GM13977 (cell line): ENCODE results near the gene PARP15.

Experiments
- DNase-seq: peaks from one replicate; pipeline ENCODE4 v3.0.0; 2012; ENCODE audit warnings: low spot score
- in situ Hi-C: fragments of 300-500 bp; cut with MboI; formaldehyde crosslinking; loops from one replicate; pipeline ENCODE4 v1.12.0; 2022; ENCODE audit warnings: low sequenced_read_pairs, low pct_unique_long_range_greater_than_20kb, mixed read lengths, inconsistent platforms; ENCODE audit not compliant: unreplicated experiment
- TF ChIP-seq, protein P1 (sequence below): IDR thresholded peaks from 2 replicates; pipeline ENCODE4 v1.5.1; 2012; ENCODE audit warnings: mild to moderate bottlenecking, control low read depth; ENCODE audit not compliant: insufficient read depth; ENCODE audit errors: extremely low read depth, missing control alignments

The PARP15 gene

DNA sequence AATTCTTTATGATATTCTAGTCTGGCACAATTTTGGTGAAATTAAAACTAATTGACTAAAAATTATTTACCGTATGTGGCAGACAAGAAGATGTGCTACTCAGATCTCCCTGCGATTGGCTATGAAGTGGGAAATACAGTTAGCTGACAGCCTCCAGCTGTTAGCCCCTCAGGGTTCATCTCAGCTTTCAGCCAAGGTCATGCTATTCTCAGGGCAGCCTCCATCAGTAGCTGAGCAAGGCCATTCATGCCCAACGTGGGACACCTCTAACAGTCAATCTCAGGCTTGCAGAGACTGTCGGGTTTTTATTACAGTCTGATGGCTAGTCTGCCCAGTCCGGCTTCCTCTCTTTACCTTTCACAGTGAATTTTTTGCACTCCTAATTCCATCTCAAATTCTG is 20.1 kb upstream of the PARP15 start:
- in situ Hi-C loops, result loop anchor here (5.0 to 25.0 kb wide), 2 partner anchors 120 to 480 kb away; partner anchors contain the start of gene SEMA5B
- TF ChIP-seq, protein P1, sequence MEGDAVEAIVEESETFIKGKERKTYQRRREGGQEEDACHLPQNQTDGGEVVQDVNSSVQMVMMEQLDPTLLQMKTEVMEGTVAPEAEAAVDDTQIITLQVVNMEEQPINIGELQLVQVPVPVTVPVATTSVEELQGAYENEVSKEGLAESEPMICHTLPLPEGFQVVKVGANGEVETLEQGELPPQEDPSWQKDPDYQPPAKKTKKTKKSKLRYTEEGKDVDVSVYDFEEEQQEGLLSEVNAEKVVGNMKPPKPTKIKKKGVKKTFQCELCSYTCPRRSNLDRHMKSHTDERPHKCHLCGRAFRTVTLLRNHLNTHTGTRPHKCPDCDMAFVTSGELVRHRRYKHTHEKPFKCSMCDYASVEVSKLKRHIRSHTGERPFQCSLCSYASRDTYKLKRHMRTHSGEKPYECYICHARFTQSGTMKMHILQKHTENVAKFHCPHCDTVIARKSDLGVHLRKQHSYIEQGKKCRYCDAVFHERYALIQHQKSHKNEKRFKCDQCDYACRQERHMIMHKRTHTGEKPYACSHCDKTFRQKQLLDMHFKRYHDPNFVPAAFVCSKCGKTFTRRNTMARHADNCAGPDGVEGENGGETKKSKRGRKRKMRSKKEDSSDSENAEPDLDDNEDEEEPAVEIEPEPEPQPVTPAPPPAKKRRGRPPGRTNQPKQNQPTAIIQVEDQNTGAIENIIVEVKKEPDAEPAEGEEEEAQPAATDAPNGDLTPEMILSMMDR, result no peak
- DNase-seq, result no peak

DNA sequence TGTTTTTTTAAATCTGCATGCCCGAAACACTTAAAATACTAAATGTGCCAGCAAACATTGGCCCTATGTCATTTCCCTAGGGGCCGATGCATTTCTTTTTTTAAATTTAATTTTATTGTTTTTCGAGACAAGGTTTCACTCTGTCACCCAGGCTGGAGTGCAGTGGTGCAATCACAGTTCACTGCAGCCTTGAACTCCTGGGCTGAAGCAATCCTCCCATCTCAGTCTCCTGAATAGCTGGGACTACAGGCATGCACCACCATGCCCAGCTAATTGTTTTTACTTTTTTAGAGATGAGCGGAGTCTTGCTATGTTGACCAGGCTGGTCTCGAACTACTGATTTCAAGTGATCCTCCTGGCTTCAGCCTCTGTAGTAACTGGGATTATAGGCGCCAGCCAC is 18.8 kb upstream of the PARP15 start:
- TF ChIP-seq, protein P1, result no peak
- DNase-seq, result no peak
- in situ Hi-C loops, result loop anchor here (5.0 to 25.0 kb wide), 2 partner anchors 119 to 479 kb away; partner anchors contain the start of gene SEMA5B

DNA sequence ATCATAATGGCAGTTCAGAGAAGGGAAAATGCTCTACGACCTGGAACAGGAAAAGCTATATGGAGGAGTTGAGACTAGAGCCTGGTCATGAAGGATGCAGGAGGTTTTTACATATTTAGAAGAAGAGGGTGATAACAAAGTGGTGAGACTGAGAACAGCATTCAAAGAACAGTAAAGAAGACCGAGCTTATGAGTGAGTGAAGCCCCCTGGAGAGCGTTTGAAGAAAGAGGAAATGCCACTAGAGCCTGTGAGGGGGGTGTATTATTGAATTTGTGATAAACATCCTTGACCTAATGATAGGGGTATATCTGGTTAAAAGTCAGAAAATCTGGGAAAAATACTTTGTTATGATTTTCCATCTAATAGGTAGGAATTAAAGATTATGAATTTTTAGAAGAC is 17.5 kb upstream of the PARP15 start:
- in situ Hi-C loops, result loop anchor here (5.0 to 25.0 kb wide), 2 partner anchors 117 to 477 kb away; partner anchors contain the start of gene SEMA5B
- TF ChIP-seq, protein P1, result no peak
- no peak for DNase-seq

DNA sequence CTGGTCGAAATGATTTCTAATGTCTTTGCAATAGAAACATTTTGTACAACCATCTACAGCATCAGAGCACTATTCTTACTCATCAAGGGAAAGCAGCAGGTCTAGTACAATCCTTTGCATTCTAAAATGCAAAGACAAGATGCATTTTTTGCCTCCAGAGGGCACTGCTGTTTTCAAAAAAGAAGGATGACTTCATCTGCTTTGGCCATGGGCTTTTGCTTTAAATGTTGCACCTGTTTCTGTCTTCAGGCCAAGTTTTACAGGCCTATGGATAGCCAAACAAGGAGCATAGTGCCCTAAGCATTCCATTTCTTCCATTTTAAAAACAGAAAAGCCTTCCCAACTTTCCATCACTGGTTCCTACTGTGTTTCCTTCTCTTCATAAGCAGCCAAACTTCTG is 16.8 kb upstream of the PARP15 start:
- TF ChIP-seq, protein P1, result peak; percentile 68
- peak; percentile 76 for DNase-seq
- in situ Hi-C loops, result loop anchor here (25.0 kb wide), 1 partner anchor 477 kb away; the partner anchor contains the start of gene SEMA5B

DNA sequence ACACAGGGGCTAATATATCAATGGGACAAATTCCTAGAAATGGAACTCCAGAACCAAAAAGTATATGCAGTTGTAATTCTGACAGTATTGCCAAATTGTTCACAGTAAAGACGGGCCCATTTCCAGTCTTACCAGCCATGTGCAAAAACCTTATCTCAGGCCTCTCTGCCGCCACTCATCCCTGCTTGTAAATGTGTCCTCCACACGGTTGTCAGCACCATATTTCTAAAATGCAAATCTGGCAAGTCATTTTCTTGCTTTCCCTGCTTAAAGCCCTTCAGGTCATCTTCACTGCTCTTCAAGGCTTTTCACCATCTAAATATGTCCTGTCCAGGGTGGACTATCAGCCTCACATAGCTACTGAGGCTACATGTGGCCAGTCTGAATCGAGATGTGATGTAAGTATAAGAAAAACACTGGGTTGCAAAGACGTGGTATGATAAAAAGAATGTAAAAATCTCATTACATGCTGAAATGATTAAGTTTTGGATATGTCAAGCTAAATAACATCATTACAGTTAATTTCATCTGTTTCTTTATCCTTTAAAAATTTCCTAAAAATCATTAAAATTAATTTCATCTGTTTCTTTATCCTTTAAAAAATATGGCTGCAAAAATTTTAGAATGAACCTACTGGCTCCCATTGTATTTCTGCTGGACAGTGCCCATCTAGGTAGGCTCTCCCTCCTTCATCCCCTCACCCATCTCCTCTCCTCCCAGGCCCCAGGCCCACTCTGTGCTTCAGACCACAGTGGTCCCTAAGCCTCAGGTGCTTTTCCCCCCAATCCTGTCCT is 14.3 kb upstream of the PARP15 start:
- in situ Hi-C loops, result loop anchor here (25.0 kb wide), 1 partner anchor 474 kb away; the partner anchor contains the start of gene SEMA5B
- DNase-seq, result no peak
- TF ChIP-seq, protein P1, result no peak

DNA sequence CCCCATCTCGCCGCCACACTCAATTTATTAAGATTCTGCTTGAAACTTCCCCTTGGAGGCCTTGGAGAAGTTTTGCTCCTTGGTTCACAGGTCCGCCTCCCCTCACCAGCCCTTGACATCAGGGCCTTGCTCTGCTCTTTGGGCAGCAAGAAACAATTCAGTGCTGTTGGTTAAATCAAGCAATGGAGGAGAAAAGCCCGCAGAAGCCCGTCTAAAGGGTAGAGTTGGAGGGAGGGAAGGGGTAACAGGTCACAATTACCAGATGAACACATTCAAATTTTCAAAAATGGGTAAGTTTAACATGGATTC is 13.8 kb upstream of the PARP15 start:
- in situ Hi-C loops, result loop anchor here (25.0 kb wide), 1 partner anchor 474 kb away; the partner anchor contains the start of gene SEMA5B
- DNase-seq, result no peak
- TF ChIP-seq, protein P1, result no peak
